Renal cortical epithelial cell (primary cell): ENCODE results near the gene A3GALT2. TPM values are rescaled to one million over a fixed set of nuclear protein-coding genes. Genes with fewer than 3 reads are reported as not detected.
"Not testable (repeated sequence)": the region's sequence is repeated elsewhere in the genome, so short reads cannot be mapped to it uniquely, and the experiment has no call there.

Source experiments
- DNase-seq: peaks from one replicate; pipeline ENCODE4 v3.0.0-alpha.2; 2011; ENCODE audit warnings: low read depth
- total RNA-seq: library from RNA; depleted of rRNA; stranded (reverse); fragments of >200 nt; gene quantifications from 2 replicates; pipeline ENCODE4 v1.2.3, GENCODE V29; 2014

The A3GALT2 gene
- total RNA-seq, 1 donor from 2014 or later: not detected

DNA sequence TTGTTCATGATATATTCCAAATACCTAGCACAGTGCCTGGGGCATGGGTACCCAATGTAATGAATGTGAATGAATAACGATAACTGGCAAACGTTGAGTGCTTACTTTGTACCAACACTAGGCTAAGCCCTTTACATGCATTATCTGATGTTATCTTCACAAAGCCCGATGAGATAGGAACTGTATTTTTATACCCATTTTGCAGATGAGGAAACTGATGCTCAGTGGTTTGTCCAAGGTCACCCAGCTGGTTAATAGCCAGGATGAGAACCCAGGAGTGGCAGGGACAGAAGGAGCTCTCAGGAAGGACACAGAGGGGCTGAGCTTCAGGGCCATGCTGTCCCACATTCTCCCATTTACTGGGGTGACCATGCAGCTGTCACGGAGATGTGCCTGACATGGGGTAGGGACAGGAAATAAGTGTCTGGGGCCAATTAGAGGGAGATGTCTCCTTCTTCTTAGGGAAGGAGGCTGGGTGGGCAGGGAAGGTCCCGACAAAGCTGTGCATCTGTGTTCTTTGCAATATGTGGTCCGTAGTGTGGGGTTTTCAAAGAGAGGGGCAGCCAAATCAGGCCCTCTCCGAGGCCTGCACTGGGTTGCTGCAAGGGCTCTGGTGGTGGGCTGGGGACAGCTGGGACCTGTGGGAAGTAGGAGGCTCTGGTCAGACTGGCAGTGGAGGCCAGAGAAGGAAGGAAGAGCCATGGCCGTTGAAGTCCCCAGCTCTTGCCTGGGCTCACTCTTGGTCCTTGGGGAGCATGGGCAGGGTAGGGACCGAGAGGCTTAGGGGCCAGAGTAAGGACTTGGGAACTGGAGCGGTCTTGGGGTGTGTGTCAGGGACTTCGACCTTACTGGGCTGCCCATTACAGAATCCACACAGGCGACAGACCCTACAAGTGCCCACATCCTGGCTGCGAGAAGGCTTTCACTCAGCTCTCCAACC is 26.6 kb downstream of the A3GALT2 start:
- DNase-seq: no peak

DNA sequence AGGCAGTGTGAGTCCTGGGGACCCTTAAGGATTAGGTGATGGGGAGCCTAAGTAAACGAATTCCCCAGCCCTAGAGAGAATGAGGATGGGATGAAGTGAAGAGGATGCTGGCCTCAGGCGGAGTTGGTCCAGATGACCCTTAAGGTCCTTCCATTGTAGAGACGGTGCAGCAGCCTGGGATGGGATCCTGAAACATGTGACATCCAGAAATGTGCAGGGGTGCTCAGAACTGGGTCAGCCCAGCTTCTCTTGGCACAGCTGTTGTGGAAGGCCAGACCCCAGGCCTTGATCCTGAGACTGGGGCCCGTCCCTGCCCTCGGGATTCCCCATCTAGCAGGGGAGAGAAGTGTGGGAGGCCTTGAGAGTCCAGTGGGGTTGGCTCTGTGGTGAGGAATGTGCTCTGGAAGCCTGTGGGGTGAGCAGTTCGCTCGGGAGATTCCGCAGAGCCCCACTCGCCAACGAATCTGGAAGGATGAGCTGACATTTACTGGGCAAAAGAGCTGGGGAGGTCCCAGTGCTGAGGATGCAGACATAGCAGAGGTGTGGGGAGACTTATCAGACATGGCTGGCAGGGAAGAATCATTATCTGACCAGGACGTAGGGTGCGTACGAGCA is 28.1 kb downstream of the A3GALT2 start:
- DNase-seq: no peak

DNA sequence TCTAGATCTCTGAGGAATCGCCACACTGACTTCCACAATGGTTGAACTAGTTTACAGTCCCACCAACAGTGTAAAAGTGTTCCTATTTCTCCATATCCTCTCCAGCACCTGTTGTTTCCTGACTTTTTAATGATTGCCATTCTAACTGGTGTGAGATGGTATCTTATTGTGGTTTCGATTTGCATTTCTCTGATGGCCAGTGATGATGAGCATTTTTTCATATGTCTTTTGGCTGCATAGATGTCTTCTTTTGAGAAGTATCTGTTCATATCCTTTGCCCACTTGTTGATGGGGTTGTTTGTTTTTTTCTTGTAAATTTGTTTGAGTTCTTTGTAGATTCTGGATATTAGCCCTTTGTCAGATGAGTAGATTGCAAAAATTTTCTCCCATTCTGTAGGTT is 30.3 kb downstream of the A3GALT2 start:
- not testable (repeated sequence) for DNase-seq

DNA sequence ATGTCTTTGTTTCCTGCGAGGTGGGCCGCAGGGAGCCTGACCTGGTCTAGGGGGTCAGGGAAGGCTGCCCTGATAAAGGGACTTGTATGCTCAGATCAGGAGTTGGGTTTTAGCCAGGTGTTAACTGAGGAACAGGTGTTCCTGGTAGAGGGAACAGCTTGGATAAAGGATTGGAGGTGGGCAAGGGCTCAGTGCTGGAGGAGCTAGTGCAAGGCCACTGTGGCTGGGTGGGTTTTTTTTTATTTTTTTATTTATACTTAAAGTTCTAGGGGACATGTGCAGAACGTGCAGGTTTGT is 31.1 kb downstream of the A3GALT2 start:
- no peak for DNase-seq

DNA sequence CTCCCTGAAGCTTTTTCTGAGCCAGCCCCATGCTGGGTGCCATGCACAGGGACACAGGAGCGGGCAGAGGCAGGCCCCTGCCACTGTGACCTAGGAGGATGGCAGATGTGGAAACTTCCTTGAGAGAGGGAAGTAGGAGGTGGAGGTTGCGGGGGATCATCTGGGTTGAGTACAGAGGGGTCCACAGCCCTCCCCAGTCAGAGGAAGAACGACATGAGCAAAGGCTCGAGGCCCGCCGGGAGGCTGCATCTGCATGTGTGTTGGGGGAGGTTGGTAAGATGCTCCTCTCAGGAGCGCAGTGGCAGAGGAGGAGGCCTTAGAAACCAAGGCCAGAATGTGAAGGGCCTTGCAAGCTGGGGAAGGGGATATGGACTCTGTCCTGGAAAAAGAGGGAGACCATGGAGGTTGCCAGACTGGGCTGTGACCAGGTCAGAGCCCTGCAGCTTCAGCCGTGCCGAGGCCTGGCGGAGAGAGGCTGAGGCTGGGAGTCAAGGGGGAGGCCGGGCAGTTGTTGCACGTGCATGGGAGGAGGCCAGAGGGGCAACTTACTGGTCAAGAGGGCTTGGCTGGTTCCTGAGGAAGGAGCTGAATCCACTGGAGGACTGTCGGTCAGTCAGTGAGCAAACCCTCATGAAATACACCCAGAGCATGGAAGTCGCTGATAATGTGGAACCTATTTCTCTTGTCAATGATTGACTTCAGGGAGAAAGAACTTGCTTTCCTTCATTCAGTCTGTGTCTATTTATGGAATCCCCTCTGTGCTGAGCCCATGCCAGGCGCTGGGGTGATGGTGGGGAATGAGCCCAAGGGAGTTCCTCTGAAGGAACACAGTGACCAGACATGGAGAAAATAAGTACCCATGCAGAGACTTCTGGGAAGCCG is 31.7 kb downstream of the A3GALT2 start:
- no peak for DNase-seq

DNA sequence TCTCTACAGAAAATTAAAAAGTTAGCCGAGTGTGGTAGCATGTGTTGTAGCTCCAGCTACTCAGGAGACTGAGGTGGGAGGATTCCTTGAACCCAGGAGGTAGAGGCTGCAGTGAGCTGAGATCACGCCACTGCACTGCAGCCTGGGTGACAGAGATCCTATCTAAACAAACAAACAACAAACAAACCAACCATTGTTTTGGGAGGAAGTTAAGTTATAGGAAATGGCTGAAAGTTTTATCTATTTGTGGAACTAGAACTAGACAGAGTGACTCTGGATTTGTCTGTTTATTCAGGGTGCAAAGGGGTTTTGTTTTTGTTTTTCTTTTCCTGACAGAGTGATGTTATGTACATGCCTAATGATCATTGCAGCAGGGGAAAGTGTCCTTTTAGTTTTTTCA is 33.6 kb downstream of the A3GALT2 start:
- DNase-seq: no peak

DNA sequence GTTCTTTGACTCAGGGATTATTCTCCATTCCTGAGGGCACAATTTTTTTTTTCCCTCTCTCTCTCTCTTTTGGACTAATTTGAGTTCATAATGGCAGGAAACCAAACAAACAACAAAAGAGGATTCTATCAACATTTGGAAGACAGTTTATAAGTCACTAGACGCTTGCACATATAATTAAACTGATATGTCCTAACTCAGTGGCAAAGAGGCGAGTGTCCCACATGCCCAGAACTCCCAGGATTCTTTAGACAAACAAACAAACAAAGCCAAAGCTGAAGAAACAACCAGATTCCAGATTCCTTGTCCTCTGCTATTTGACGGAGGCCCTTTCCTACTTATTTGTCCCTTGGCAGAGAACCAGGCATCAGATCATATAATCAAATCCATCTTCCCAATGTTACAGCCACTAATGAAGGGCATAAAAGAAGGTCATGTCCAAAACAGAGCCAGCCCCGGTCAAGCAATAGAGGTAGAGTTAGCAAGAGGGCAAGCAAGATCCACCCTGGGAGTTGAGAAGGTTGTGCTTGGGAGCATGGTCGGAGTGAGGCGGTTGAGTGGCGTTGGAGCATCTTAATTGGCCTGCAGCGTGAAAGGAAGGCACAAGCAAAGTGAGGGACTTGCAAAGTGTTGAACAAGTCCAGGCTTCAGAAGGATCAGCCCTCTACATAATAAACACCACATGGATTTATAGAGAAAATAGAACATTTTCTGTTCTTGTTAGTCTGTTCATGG is 34.3 kb downstream of the A3GALT2 start:
- no peak for DNase-seq

DNA sequence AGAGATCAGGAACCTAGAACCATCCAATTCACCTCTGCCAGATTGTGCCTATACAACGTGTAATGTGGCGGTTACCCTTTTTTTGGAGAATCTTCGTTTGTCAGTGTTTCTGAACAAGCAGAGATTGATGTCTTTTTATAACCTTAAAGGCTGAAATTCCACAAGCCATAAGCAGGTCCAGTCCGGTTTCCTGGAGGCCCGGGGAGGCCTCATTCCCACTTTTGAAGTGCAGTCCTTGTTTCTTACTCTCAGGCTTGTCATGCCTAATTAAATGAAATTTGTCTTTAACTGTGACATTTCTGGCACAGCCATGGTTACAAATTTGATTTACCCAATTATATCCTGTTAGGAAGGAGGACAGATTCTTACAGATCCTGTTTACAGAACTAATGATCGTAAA is 36.8 kb downstream of the A3GALT2 start:
- no peak for DNase-seq

DNA sequence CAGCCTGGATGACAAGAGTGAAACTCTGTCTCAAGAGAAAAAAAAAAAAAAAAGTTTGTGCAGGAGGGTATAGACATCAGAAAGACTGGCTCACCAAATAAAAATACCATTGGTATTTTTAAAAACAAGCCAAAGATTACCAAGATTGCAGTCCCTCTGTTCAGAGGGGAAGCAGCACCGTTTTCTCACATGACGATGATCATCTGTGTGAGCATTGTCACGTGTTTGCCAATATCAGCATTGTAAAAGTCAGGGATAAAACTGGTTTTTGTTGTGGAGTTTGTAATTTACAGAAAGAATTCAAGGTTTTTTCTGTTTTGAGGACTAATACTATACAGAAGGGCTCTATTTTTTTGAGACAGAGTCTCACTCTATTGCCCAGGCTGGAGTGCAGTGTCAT is 38.1 kb downstream of the A3GALT2 start:
- DNase-seq: no peak

DNA sequence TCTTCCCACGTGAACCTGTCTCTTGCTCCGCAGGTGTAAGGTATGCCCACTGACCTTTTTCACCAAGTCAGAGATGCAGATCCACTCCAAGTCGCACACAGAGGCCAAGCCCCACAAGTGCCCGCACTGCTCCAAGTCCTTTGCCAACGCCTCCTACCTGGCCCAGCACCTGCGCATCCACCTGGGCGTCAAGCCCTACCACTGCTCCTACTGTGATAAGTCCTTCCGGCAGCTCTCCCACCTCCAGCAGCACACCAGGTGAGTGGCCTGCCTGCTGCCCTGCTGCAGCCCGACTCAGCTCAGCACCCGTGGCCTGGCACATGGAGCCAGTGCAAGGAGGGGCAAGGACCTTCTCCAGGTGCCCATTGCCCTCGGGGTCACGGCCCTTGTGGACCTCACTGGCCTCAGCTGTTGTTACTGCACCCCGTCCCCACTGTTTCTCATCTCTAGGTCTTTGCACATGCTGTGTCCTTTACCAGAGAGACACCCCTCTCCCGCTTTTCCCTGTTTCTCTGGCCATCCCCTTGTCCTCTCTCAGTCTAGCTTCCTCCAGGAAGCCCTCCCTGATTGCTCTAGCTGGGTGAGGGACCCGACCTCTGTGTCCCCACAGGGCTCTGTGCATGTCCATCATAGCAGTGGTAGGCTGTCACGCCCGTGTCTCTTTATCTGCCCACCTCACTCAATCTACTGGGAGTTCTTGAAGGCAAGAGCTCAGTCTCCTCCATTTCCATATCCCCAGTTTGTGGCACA is 39.2 kb downstream of the A3GALT2 start:
- no peak for DNase-seq

DNA sequence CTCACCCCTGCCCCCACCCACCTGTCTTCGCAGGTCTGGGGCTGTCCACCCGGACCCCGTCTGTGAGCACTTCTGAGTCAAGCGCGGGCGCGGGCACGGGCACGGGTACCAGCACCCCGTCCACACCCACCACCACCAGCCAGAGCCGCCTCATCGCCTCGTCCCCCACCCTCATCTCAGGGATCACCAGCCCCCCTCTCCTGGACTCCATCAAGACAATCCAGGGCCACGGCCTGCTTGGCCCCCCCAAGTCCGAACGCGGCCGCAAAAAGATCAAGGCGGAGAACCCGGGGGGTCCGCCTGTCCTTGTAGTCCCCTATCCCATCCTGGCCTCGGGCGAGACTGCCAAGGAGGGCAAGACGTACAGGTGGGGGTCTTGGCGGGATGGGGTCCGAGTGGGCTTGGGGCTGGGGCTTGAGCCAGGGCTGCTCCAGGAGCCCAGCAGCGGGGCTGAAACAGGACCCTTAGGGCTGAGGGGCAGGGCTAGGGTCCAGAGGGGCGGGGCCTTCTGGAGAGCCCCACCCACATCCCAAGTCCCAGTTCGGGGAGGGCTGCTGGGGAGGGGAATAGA is 40.7 kb downstream of the A3GALT2 start:
- no peak for DNase-seq

DNA sequence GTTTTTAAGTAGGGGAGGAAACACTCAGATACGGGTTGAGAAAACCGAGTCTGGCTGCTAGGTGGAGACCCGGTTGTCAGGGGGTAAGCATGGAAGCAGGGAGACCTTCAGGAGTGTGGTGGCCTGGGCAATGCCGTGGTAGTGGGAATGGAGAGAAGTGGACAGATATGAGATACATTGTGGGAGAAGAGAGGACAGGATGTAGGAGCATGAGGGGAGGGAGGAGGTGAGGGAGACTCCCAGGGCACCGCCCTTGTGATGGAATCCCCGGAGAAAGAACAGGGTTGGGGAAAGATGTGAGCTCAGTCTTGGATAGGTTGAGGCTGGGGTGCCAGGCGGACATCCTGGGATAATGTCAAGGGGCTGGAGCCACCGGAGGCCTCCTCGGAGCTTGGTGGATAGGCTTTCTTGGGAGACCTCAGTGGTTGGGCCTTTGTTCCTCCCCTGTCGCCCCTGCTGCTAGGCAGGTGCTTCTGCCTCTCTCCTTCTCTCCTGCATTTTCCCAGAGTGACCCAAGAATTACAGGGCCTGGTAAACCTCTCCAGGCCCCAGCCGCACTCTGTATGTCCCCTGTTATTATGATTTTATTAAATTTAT is 43.3 kb downstream of the A3GALT2 start:
- no peak for DNase-seq

DNA sequence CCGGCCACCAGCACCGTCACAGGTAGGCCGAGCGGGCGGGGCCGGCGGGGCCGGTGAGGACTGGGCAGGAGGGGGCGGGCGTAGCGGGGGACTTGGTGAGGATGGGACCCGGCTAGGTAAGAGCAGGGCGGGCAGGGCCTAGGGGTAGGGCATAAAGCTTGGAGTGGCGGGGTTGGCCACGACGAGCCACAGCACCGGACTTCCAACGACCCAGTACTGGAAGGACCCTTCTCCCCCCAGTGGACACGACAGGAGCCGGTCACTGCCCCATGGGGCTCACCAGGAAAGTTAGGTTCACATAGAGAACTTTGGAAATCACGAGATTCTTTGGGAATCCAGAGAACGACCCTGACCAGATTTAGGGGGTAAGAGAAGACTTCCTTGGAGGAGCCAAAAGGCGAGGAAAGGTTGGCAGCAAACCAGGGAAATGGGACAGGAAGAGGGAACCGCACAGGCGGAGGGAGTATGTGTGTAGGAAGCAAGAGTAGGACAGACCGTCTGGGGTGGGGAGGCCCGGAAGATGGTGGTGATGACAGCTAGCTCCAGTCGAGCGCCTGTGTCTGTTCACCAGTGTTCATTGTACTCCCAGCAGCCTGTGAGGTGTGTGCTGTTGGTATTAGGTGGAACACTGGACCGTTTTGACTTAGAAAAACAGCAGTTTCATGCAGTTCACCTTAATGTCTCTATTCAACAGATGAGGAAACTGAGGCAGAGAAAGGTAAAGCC is 44.2 kb downstream of the A3GALT2 start:
- no peak for DNase-seq

DNA sequence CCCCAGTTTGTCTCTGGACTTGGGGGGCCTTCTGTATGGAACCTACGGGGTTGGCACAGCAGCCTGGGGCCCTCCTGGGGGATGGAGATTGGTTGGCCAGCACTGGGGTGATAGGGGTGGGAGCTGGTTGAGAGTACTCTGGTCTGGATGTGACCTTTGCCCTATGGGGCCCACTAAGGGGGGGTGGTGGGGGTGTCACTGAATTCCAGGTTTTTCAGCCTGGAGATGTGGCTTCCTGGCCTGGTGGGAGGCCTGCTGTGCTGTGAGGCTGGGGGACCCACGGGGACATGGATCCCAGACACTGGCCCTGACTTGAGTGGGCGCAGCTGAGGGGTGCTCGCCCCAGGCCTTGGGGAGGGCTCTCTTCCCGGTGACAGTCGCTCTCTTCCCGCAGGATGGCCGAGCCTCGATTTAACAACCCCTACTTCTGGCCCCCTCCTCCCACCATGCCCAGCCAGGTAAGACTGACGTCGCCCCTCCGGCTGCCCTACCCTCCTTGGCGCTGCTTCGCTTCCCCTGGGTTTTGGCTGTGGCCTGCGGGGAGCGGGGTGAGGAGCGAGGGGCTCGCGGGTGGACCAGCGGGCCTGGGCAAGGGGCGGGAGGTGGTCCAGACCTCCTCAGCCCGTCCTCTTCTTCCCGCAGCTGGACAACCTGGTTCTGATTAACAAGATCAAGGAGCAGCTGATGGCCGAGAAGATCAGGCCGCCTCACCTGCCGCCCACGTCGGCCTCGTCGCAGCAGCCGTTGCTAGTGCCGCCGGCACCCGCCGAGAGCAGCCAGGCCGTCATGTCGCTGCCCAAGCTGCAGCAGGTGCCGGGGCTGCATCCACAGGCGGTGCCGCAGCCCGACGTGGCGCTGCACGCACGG is 45.0 kb downstream of the A3GALT2 start:
- no peak for DNase-seq

DNA sequence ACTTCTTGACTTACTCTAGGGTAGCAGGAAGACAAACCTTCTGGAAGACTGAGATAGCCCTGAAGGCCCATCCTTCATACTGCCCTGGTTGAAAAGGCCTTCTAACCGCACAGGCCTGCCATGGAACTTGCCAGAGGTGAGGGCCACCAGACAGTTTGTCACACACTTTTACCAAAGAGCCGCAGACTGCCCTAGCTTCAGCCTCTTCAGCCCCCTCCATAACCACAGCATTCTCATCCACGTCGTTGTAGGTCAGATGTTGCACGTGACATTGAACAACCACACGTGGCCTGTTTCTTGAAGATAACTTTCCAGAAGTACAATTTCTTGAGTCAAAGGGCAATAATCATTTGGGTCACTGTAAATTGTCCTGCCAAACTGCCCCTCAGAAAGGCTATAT is 45.7 kb downstream of the A3GALT2 start:
- DNase-seq: no peak

DNA sequence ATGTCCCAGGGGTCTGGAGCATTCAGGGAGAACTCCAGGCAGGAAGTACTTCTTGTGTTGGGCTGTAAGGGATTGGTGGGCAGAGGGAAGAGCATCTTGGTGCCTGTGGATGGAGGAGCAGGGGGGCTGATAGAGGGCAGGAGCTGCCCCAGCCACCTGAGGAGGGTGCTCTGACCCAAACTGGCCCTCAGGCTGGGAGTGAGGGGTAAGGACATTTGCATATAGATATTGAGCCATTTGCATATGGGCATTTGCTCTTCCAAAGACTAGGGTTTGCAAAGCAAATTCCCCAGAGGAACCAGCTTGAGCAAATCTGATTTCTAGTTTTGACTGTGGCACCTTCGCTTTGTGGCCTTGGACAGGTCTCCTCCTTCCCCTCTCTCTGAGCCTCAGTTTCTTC is 46.5 kb downstream of the A3GALT2 start:
- DNase-seq: no peak

DNA sequence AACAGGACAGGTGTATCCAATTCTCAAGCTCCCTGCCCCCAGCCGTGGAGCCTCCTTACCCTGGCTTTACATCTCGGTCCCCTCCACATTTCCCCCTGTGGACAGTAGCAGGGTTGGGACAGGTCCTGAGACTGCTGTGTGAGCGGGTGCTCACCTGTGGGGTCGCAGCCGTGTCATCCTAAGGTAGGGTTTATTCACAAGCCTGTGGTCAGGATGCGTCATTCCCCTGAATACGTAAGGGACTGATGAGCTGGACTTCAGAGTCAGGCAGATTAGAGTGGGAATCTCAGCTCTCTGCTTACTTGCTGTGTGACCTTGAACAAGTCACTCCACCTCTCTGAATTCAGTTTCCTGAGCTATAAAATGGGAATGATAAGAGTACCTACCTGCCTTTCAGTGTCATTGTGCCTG is 46.9 kb downstream of the A3GALT2 start:
- DNase-seq: no peak

DNA sequence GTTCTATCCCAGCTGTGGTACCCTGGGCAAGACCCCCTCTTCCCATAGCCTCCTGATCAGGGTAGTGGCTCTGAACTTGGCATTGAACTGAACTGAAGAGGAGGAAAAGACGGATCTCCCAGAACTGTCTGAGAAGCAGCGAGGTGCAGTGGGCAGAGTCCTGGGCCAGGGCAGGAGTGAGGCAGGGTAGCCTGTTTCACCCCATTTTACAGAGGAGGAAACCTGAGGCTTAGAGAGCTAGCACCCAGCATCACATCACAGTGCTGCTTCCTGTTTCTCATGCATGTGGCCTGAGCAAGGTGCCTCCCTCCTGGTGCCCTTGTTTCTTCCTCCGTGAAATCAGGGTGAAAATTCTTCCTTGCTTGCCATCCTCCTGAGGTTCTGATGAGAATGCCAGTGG is 47.5 kb downstream of the A3GALT2 start:
- DNase-seq: no peak

DNA sequence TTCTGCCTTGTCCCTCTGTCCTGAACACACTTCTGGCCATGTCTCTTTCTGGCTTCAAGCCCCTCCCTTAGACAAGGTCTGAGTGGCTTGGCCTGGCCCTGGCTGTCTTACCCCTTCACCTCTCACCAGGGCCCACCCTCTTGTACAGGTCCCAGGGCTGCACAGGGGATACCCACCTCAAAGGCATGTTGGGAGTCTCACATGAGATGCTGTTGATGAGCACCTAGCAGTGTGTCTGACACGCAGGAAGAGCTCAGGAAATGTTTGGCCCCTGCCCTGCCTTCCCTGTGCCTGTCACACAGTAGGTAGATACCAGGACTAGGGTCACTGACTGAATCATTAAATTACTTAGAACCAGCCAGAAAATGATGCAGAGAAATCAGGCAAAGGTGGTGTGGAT is 48.0 kb downstream of the A3GALT2 start:
- DNase-seq: no peak
